PC-9 (cell line): ENCODE data around the gene DMWD.

Source experiments
- CTCF ChIP-seq: fragments of 200-600 bp; sonication (generic); conservative IDR thresholded peaks from 2 replicates; pipeline ENCODE4 v1.6.1; 2017; ENCODE audit warnings: mixed run types, antibody characterized with exemption, mild to moderate bottlenecking, moderate library complexity
- EZH2 ChIP-seq: fragments of 200-600 bp; sonication (generic); IDR thresholded peaks from 2 replicates; pipeline ENCODE4 v1.8.0; 2017; ENCODE audit warnings: antibody characterized with exemption, low read depth

- no peak for TF ChIP-seq EZH2
- TF ChIP-seq CTCF = no peak
These were observed 9.0 kb upstream of the DMWD start for GRCh38 chr19:45801603-45802175.
